Erythroblast (primary cell): ENCODE results near the gene SNX32.
"Not testable (repeated sequence)": the region's sequence is repeated elsewhere in the genome, so short reads cannot be mapped to it uniquely, and the experiment has no call there.

Source experiments
- DNase-seq, 2 experiments: peaks; one replicate each; lab custom pipeline; 2025; lab: John Stamatoyannopoulos, UW
- GATA1 ChIP-seq: IDR thresholded peaks from 2 replicates; pipeline ENCODE4 v1.6.1; 2011; ENCODE audit warnings: low read depth, mild to moderate bottlenecking, control low read depth, low read length, moderate library complexity
- POLR2A ChIP-seq: IDR thresholded peaks from 2 replicates; pipeline ENCODE4 v1.6.1; 2011; ENCODE audit warnings: mild to moderate bottlenecking, low read length

The SNX32 gene

DNA sequence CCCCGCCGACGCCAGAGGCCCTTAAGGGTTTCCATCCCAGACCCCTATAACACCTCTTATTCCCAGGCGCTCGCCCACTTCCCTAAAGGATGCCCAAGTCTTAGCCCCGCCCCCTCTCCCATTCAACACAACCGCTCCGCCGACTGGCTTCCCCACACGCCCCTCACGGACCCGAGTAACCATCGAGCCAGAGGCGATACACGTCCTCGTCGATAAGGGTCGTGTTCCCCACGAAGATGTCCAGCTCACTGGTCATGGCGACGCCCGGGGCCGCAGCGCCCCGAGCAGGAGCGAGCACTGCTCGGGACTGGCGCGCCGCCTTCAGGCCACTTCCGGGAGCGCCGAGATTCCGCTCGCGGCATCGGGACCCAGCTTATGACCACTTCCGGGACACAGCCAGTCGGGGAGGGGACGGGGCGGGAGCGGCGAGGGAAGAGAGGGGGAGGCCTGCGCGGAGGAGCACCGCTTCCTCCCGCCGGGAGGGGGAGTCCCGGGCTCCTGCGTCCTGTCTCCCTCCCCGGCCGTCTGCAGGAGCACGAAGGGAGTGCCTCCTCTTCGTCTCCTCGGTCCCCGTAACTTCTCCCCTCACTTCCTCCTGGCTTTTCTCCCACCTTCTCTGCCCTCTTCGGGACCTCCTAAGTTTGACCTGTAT, 54.5 kb downstream of the SNX32 start, which contains the start of gene FIBP:
FIBP (minus strand) TSS at position 309 of the 652 bp plus-strand sequence; CDS start at position 256, 53 bp downstream.
- peak; percentile 98 to 99 for DNase-seq
- TF ChIP-seq POLR2A (peak; percentile 86), GATA1 (no peak)

DNA sequence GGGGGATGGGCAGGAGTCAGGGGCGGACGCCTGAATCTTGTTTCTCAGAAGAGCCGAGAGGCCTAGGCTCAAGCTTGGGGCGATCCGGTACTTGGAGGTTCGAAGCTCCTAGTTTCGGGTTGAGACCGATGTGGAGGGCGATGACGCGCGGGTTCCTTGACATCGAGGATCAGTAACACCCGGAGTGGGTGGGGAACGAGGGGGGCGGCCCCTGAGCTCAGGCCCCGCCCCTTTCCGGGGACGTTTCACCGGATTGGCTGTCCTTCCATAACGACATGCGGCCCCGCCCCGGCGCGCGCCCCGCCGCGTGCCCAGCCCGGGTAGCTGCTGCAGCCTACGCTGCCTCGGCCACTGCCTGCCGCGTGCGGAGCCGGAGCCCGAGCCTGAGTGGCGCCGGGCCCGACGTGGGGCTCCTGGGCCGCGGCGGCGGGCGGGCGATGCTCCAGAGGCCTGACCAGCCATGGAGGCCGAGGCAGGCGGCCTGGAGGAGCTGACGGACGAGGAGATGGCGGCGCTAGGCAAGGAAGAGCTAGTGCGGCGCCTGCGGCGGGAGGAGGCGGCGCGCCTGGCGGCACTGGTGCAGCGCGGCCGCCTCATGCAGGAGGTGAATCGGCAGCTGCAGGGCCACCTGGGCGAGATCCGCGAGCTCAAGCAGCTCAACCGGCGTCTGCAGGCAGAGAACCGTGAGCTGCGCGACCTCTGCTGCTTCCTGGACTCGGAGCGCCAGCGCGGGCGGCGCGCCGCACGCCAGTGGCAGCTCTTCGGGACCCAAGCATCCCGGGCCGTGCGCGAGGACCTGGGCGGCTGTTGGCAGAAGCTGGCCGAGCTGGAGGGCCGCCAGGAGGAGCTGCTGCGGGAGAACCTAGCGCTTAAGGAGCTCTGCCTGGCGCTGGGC, 56.8 kb downstream of the SNX32 start, which contains the start of gene CCDC85B:
CCDC85B (plus strand) TSS at position 350 of the 895 bp plus-strand sequence; CDS start at position 461, 111 bp downstream.
- peak; percentile 97 to 99 for DNase-seq
- TF ChIP-seq GATA1 (no peak), POLR2A (peak; percentile 96)

- TF ChIP-seq GATA1 (no peak), POLR2A (peak; percentile 8)
- DNase-seq, result peak; percentile 51 to 52
These were observed 57.7 kb downstream of the SNX32 start for GRCh38 chr11:65891219-65892136.

- not testable (repeated sequence) for DNase-seq
These were observed 58.4 kb downstream of the SNX32 start for GRCh38 chr11:65892137-65892540.

DNA sequence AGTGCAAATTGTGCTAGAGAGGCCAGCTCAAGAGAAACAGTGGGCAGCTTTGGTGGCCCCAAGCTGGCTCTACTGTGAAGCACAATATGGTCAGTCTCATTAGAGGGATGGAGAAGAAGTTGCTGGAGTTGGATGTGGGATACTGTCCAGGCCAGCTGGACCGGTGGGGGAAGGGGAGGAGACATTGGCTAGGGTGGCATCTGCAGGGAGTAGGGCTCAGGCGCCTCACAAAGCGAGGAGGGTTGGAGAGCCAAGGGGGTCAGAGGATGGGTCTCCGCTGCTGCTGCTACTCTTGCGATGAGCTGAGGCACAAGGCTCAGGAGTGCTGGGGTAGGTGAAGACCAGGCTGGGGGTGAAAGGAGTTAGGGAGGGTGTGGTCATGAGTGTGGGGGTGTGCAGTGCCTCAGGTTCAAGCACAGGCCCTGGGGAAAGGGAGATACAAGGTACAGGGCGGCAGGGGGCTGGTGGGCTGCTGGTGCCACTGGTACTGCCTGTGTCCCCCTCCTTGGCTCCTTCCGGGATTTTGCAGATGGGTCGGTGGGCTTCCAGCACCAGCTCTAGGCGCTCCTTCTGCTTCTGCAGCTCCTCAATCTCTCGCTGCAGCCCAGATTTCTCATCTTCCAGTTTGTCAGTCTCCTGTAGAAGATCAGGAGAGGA, 59.0 kb downstream of the SNX32 start:
- TF ChIP-seq POLR2A, result no peak
- TF ChIP-seq GATA1, result no peak
- DNase-seq, result no peak

DNA sequence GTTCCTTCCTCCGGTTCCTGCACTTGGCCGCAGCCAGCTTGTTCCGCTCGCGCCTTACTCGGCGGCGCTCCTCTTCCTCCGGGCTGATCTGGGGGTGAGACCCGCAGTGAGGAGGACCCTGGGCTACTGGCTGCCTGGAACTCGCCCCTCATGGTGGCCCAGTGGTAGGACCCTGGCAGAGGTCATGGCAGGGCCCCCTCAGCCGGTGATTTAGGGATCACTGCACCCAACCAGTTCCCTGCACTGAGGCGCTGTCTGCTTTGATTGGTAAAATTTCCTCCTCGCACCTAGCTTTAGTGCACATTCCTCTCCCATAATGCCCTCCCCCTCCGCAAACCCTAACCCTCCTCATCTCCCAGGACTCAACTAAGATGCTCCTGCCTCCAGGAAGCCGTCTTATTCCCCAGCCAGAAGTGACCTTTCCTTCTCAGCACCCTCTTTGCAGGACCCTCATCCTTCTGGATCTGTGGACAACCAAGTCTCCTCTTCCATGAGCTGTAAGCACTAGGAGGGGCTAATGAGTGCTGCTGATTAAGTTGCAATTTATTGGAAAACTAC, 60.4 kb downstream of the SNX32 start:
- no peak for TF ChIP-seq GATA1
- TF ChIP-seq POLR2A, result no peak
- DNase-seq, result no peak

DNA sequence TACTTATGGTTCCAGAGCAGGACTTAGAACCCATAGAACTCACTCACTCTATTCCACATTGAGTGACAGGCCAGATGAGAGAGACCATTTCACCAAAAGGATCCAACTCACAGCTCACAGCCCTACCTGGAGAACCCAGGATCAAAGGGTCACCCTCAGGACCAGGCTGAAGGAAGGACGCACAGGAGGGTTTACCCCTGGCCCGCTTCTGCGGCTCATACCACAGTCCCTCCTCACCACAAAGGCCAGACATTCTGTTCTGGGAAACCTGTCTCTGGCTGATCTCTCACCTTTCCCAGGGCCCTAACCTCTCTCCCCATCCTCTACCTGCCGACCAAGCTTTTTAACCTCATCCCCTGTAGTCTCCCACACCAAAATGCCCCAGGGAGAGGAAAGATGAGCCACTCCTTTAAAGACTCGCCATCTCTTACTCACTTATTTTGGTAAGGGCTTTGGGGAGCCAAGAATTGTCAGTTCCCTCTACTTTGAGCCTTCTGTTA, 61.8 kb downstream of the SNX32 start:
- TF ChIP-seq POLR2A (no peak), GATA1 (no peak)
- DNase-seq, result no peak

- peak; percentile 35 for TF ChIP-seq POLR2A
- no peak for TF ChIP-seq GATA1
- no peak for DNase-seq
These were observed 62.6 kb downstream of the SNX32 start for GRCh38 chr11:65896034-65896999.

DNA sequence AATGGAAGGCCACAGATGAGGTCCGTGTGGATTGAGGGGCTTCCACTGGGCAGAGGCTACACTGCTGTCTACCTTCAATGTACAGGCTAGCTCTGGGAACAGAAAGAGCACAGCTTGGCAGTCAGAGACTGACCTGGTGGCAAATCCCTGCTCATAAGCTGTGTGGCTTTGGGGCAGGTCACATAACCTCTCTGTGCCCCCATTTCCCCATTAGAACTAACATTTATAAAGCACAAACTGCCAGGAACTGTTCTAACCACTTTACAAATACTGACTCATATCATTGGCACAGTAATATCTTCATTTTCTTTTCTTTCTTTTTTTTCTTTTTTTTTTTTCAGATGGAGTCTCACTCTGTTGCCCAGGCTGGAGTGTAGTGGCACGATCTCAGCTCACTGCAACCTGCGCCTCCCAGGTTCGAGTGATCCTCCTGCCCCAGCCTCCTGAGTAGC, 63.3 kb downstream of the SNX32 start:
- TF ChIP-seq GATA1 (no peak), POLR2A (no peak)

DNA sequence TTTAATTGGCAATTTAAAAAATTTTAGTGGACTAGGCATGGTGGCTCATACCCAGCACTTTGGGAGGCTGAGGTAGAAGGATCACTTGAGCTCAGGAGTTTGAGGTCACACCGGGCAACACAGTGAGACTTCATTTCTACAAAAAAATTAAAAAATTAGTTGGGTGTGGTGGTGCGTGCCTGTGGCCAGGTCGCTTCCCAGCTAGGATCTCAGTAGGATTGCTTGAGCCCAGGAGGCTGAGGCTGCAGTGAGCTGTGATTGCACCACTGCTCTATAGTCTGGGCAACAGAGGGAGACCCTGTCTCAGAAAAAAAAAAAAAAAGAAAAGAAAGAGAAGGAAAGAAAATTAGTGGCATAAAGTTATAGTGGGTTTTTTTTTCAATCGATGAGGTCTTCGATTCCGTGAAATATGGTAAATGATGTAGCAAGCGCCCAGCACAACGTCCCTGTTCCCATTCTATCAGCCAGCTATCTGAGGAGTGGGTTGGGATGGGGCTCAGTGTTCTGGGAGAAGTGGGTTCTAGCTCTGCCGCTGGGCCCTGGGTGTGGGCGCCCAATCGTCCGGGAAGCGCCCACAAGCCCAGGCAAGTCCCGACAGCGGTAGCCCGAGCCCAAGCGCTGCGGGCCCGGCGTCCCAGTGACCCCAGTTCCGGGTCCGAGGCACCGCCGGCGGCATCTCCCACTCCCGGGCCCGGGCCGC, 65.0 kb downstream of the SNX32 start:
- DNase-seq, result peak in 1 of 2 experiments; percentile 54
- TF ChIP-seq POLR2A, result peak; percentile 65
- no peak for TF ChIP-seq GATA1

More for the DNA sequence above, 63.3 kb downstream of the SNX32 start:
- no peak for DNase-seq

- DNase-seq, result peak; percentile 87 to 95
- TF ChIP-seq GATA1 (no peak), POLR2A (no peak)
These were observed 65.8 kb downstream of the SNX32 start for GRCh38 chr11:65899356-65900124.
